ENCODE data around the gene INO80.
"Not testable (repeated sequence)": the region's sequence is repeated elsewhere in the genome, so short reads cannot be mapped to it uniquely, and the experiment has no call there.

Gene INO80

GRCh38 chr15:41132094-41132493 lies 16.0 kb upstream of the INO80 start:
- not testable (repeated sequence) for H3K27ac Mint-ChIP-seq, H3K36me3 Mint-ChIP-seq, H3K4me1 Mint-ChIP-seq, DNase-seq, H3K4me3 Mint-ChIP-seq
- ATAC-seq (replicated peaks), result peak in 1 of 2 donors; percentile 36
- peaks cover 0 to 12% of the 10 kb centered on the region in 2 donors for H3K9me3 Mint-ChIP-seq
- H3K27me3 Mint-ChIP-seq, result peaks cover 17 to 23% of the 10 kb centered on the region in 2 donors

- Mint-ChIP-seq H3K27me3 (peaks cover 28 to 42% of the 10 kb centered on the region in 2 donors), H3K27ac (no peak overlapping the region), H3K36me3 (peaks cover 0 to 6% of the 10 kb centered on the region in 2 donors), H3K4me3 (no peak overlapping the region), H3K9me3 (peaks cover 0 to 12% of the 10 kb centered on the region in 2 donors), H3K4me1 (no peaks in the 10 kb centered on the region)
- no peak for ATAC-seq (replicated peaks)
- DNase-seq, result no peak
These were observed 12.3 kb upstream of the INO80 start for GRCh38 chr15:41128174-41128902.

GRCh38 chr15:41125931-41126642 lies 10.0 kb upstream of the INO80 start:
- H3K4me3 Mint-ChIP-seq, result no peak overlapping the region
- no peak for DNase-seq

GRCh38 chr15:41125063-41125669 lies 9.1 kb upstream of the INO80 start:
- H3K36me3 Mint-ChIP-seq, result no peaks in the 10 kb centered on the region
- no peak for ATAC-seq (replicated peaks)
- H3K9me3 Mint-ChIP-seq, result no peaks in the 10 kb centered on the region
- no peak for DNase-seq
- peaks cover 11 to 25% of the 10 kb centered on the region in 2 donors for H3K27me3 Mint-ChIP-seq
- H3K4me1 Mint-ChIP-seq, result no peaks in the 10 kb centered on the region
- no peak overlapping the region for H3K27ac Mint-ChIP-seq
- H3K4me3 Mint-ChIP-seq, result no peak overlapping the region

More at GRCh38 chr15:41125931-41126642, 10.0 kb upstream of the INO80 start:
- H3K36me3 Mint-ChIP-seq, result no peaks in the 10 kb centered on the region
- ATAC-seq (replicated peaks), result no peak
- H3K27ac Mint-ChIP-seq, result no peak overlapping the region
- peaks cover 11 to 25% of the 10 kb centered on the region in 2 donors for H3K27me3 Mint-ChIP-seq
- H3K9me3 Mint-ChIP-seq, result no peaks in the 10 kb centered on the region
- no peaks in the 10 kb centered on the region for H3K4me1 Mint-ChIP-seq

- DNase-seq (no peak), ATAC-seq (replicated peaks) (no peak)
- Mint-ChIP-seq H3K36me3 (no peaks in the 10 kb centered on the region), H3K4me3 (no peak overlapping the region), H3K9me3 (no peaks in the 10 kb centered on the region), H3K4me1 (no peaks in the 10 kb centered on the region), H3K27me3 (peaks cover 11 to 25% of the 10 kb centered on the region in 2 donors), H3K27ac (peak overlapping the region; percentile 43)
These were observed 8.0 kb upstream of the INO80 start for GRCh38 chr15:41124058-41124457.

GRCh38 chr15:41122849-41123248 lies 6.8 kb upstream of the INO80 start:
- Mint-ChIP-seq H3K36me3 (no peaks in the 10 kb centered on the region), H3K27ac (no peak overlapping the region), H3K9me3 (no peaks in the 10 kb centered on the region), H3K4me3 (no peak overlapping the region), H3K4me1 (no peaks in the 10 kb centered on the region), H3K27me3 (peaks cover 11 to 25% of the 10 kb centered on the region in 2 donors)
- ATAC-seq (replicated peaks) (no peak), DNase-seq (no peak)

GRCh38 chr15:41121951-41122350 lies 5.9 kb upstream of the INO80 start:
- DNase-seq (no peak), ATAC-seq (replicated peaks) (no peak)
- Mint-ChIP-seq H3K4me1 (peaks cover 0 to 1% of the 10 kb centered on the region in 2 donors), H3K36me3 (no peaks in the 10 kb centered on the region), H3K27ac (no peak overlapping the region), H3K4me3 (no peak overlapping the region), H3K9me3 (no peaks in the 10 kb centered on the region), H3K27me3 (peaks cover 11 to 17% of the 10 kb centered on the region in 2 donors)

- Mint-ChIP-seq H3K4me3 (peak overlapping the region; percentile 90 to 91), H3K36me3 (peaks cover 7 to 20% of the 10 kb centered on the region in 2 donors), H3K27me3 (no peaks in the 10 kb centered on the region), H3K4me1 (peaks cover 2 to 29% of the 10 kb centered on the region in 2 donors), H3K9me3 (no peaks in the 10 kb centered on the region), H3K27ac (peak overlapping the region; percentile 98)
- DNase-seq, result no peak
- ATAC-seq (replicated peaks), result no peak
These were observed 827 bp upstream of the INO80 start for GRCh38 chr15:41116962-41117252.

GRCh38 chr15:41115652-41116115 lies 396 bp downstream of the INO80 start:
- Mint-ChIP-seq H3K27ac (peak overlapping the region; percentile 98), H3K27me3 (no peaks in the 10 kb centered on the region), H3K36me3 (peaks cover 7 to 20% of the 10 kb centered on the region in 2 donors), H3K9me3 (no peaks in the 10 kb centered on the region), H3K4me3 (peak overlapping the region; percentile 90 to 91), H3K4me1 (peaks cover 2 to 29% of the 10 kb centered on the region in 2 donors)
- ATAC-seq (replicated peaks) (peak; percentile 79 to 82), DNase-seq (peak; percentile 79)

GRCh38 chr15:41115161-41115651 lies 874 bp downstream of the INO80 start:
- Mint-ChIP-seq H3K9me3 (no peaks in the 10 kb centered on the region), H3K36me3 (peaks cover 7 to 20% of the 10 kb centered on the region in 2 donors), H3K27ac (peak overlapping the region; percentile 98), H3K4me1 (peaks cover 2 to 29% of the 10 kb centered on the region in 2 donors), H3K27me3 (no peaks in the 10 kb centered on the region), H3K4me3 (peak overlapping the region; percentile 90 to 91)
- DNase-seq, result no peak
- peak in 1 of 2 donors; percentile 60 for ATAC-seq (replicated peaks)

GRCh38 chr15:41106947-41107346 lies 9.1 kb downstream of the INO80 start:
- Mint-ChIP-seq H3K4me1 (peaks cover 11 to 40% of the 10 kb centered on the region in 2 donors), H3K4me3 (no peak overlapping the region), H3K27me3 (no peaks in the 10 kb centered on the region), H3K9me3 (no peaks in the 10 kb centered on the region), H3K27ac (peak overlapping the region; percentile 43), H3K36me3 (peaks cover 21 to 22% of the 10 kb centered on the region in 2 donors)
- ATAC-seq (replicated peaks) (no peak), DNase-seq (no peak)

- ATAC-seq (replicated peaks) (no peak), DNase-seq (no peak)
- Mint-ChIP-seq H3K27me3 (no peaks in the 10 kb centered on the region), H3K9me3 (no peaks in the 10 kb centered on the region), H3K4me1 (peaks cover 14 to 40% of the 10 kb centered on the region in 2 donors), H3K4me3 (no peak overlapping the region), H3K36me3 (peaks cover 26 to 29% of the 10 kb centered on the region in 2 donors), H3K27ac (no peak overlapping the region)
These were observed 10.4 kb downstream of the INO80 start for GRCh38 chr15:41105348-41106334.

- no peak for DNase-seq
- no peak for ATAC-seq (replicated peaks)
- H3K4me1 Mint-ChIP-seq, result peaks cover 14 to 35% of the 10 kb centered on the region in 2 donors
- H3K4me3 Mint-ChIP-seq, result no peak overlapping the region
- no peaks in the 10 kb centered on the region for H3K27me3 Mint-ChIP-seq
- peaks cover 26 to 34% of the 10 kb centered on the region in 2 donors for H3K36me3 Mint-ChIP-seq
- no peaks in the 10 kb centered on the region for H3K9me3 Mint-ChIP-seq
- no peak overlapping the region for H3K27ac Mint-ChIP-seq
These were observed 11.8 kb downstream of the INO80 start for GRCh38 chr15:41104234-41104633.
